IMR-90 (cell line): ENCODE measurements around the gene PLD2. TPM values are rescaled to one million over a fixed set of nuclear protein-coding genes. Genes with fewer than 3 reads are reported as not detected.
A peak's percentile ranks its signal among the peaks of the same experiment; 100 is the strongest.

Source experiments
- ATAC-seq: fragments of 200-7000 bp; cut with Tn5 transposase; 2 replicates; pipeline ENCODE4 v1.9.1; 2020; ENCODE audit warnings: low read depth, mild to moderate bottlenecking, moderate library complexity
- BruUV-seq: library from RNA; stranded (reverse); fragments of 400-500 nt; replicated peaks from 2 replicates; lab custom pipeline; 2021; lab: Mats Ljungman, UMichigan
- CTCF ChIA-PET: fragments of 300-600 bp; formaldehyde crosslinking; extraction: SDS; loops from one replicate; lab custom pipeline; 2021; ENCODE audit warnings: antibody characterized with exemption; lab: Yijun Ruan, JAX
- POLR2A ChIA-PET: fragments of 300-600 bp; sonication (Branson Sonifier 250); formaldehyde crosslinking; loops from one replicate; lab custom pipeline; 2022; ENCODE audit warnings: antibody characterized with exemption; ENCODE audit not compliant: unreplicated experiment; lab: Charles Lee
- DNase-seq: peaks from one replicate; pipeline ENCODE4 v3.0.0; 2013
- H2AFZ ChIP-seq: replicated peaks from 2 replicates; pipeline ENCODE3; 2013; ENCODE audit warnings: low read length, mild to moderate bottlenecking; ENCODE audit not compliant: poor library complexity
- H2AK5ac ChIP-seq: 2 replicates; pipeline ENCODE4 v1.6.1; 2013; ENCODE audit warnings: low read depth, low read length, inconsistent platforms
- H2AK9ac ChIP-seq: replicated peaks from 2 replicates; pipeline ENCODE3; 2013; ENCODE audit warnings: mild to moderate bottlenecking, low read depth, low read length, moderate library complexity; ENCODE audit not compliant: poor library complexity
- H2BK120ac ChIP-seq: 2 replicates; pipeline ENCODE4 v1.6.1; 2013; ENCODE audit warnings: low read depth, low read length, inconsistent platforms
- H2BK15ac ChIP-seq: 3 replicates; pipeline ENCODE4 v1.6.1; 2013; ENCODE audit warnings: low read depth, low read length, inconsistent platforms
- H2BK20ac ChIP-seq: 2 replicates; pipeline ENCODE4 v1.6.1; 2013; ENCODE audit warnings: low read depth, mild to moderate bottlenecking, inconsistent platforms, low read length, moderate library complexity
- H2BK5ac ChIP-seq: 2 replicates; pipeline ENCODE4 v1.6.1; 2013; ENCODE audit warnings: mild to moderate bottlenecking, low read depth, low read length, inconsistent platforms; ENCODE audit not compliant: poor library complexity, severe bottlenecking
- H3K14ac ChIP-seq: replicated peaks from 2 replicates; pipeline ENCODE4 v1.6.1; 2013; ENCODE audit warnings: low read depth, low read length, inconsistent platforms
- H3K18ac ChIP-seq: 2 replicates; pipeline ENCODE4 v1.6.1; 2013; ENCODE audit warnings: low read depth, low read length, control low read depth
- H3K23ac ChIP-seq: 2 replicates; pipeline ENCODE4 v1.6.1; 2013; ENCODE audit warnings: low read depth, low read length, inconsistent platforms
- H3K27ac ChIP-seq: 2 replicates; pipeline ENCODE4 v1.5.1; 2013; ENCODE audit warnings: mild to moderate bottlenecking, control low read depth, low read length; ENCODE audit not compliant: insufficient read depth
- H3K27me3 ChIP-seq: 2 replicates; pipeline ENCODE4 v1.6.1; 2013; ENCODE audit warnings: low read length; ENCODE audit not compliant: control insufficient read depth, insufficient read depth
- H3K36me3 ChIP-seq: 2 replicates; pipeline ENCODE4 v1.6.1; 2013; ENCODE audit warnings: low read length, mixed read lengths; ENCODE audit not compliant: control insufficient read depth, insufficient read depth
- H3K4ac ChIP-seq: 2 replicates; pipeline ENCODE4 v1.6.1; 2013; ENCODE audit warnings: low read depth, low read length, inconsistent platforms
- H3K4me1 ChIP-seq: 2 replicates; pipeline ENCODE4 v1.6.1; 2013; ENCODE audit warnings: low read length, mixed read lengths; ENCODE audit not compliant: control insufficient read depth, insufficient read depth
- H3K4me2 ChIP-seq: 2 replicates; pipeline ENCODE4 v1.6.1; 2013; ENCODE audit warnings: low read depth, mild to moderate bottlenecking, control low read depth, low read length, moderate library complexity
- H3K4me3 ChIP-seq: 2 replicates; pipeline ENCODE4 v1.5.1; 2013; ENCODE audit warnings: low read depth, mild to moderate bottlenecking, control low read depth, low read length, moderate library complexity; ENCODE audit not compliant: insufficient read depth
- H3K56ac ChIP-seq: 2 replicates; pipeline ENCODE4 v1.6.1; 2013; ENCODE audit warnings: low read length, inconsistent platforms; ENCODE audit not compliant: insufficient read depth; ENCODE audit errors: extremely low read depth
- H3K79me1 ChIP-seq, 2 experiments: 2 replicates each; pipeline ENCODE4 v1.6.1; 2013; ENCODE audit warnings: low read length in 2 of 2, inconsistent platforms in 1 of 2, low read depth in 1 of 2
- H3K9ac ChIP-seq: 2 replicates; pipeline ENCODE4 v1.6.1; 2013; ENCODE audit warnings: low read depth, low read length, control low read depth
- H3K9me1 ChIP-seq: 2 replicates; pipeline ENCODE4 v1.6.1; 2013; ENCODE audit warnings: low read length, inconsistent platforms; ENCODE audit not compliant: insufficient read depth
- H3K9me3 ChIP-seq: 2 replicates; pipeline ENCODE4 v1.6.1; 2013; ENCODE audit warnings: low read length; ENCODE audit not compliant: control insufficient read depth, insufficient read depth
- H4K20me1 ChIP-seq: 2 replicates; pipeline ENCODE4 v1.6.1; 2013; ENCODE audit warnings: low read length, inconsistent platforms; ENCODE audit not compliant: insufficient read depth
- H4K5ac ChIP-seq: 2 replicates; pipeline ENCODE4 v1.6.1; 2013; ENCODE audit warnings: mild to moderate bottlenecking, low read depth, low read length, control low read depth
- H4K8ac ChIP-seq, 2 experiments: 2 replicates each; pipeline ENCODE4 v1.6.1; 2013; ENCODE audit warnings: low read depth in 2 of 2, low read length in 2 of 2, control low read depth in 1 of 2, inconsistent platforms in 1 of 2
- H4K91ac ChIP-seq: 2 replicates; pipeline ENCODE4 v1.6.1; 2013; ENCODE audit warnings: low read depth, low read length, inconsistent platforms; ENCODE audit not compliant: insufficient read depth
- BHLHE40 ChIP-seq: fragments of 150-350 bp; IDR thresholded peaks from 2 replicates; pipeline ENCODE4 v1.6.1; 2016; ENCODE audit warnings: mild to moderate bottlenecking, low read depth, low read length
- CEBPB ChIP-seq: IDR thresholded peaks from 2 replicates; pipeline ENCODE4 v1.6.1; 2012; ENCODE audit warnings: low read depth, low read length, improper control_type of control experiment
- CHD1 ChIP-seq: IDR thresholded peaks from 2 replicates; pipeline ENCODE4 v1.6.1; 2012; ENCODE audit warnings: low read depth, low read length, improper control_type of control experiment
- FOS ChIP-seq: fragments of 150-350 bp; IDR thresholded peaks from 2 replicates; pipeline ENCODE4 v1.6.1; 2016; ENCODE audit warnings: low read depth, low read length
- MAFK ChIP-seq: IDR thresholded peaks from 2 replicates; pipeline ENCODE4 v1.6.1; 2012; ENCODE audit warnings: low read depth, low read length, improper control_type of control experiment
- MAZ ChIP-seq: IDR thresholded peaks from 2 replicates; pipeline ENCODE4 v1.6.1; 2012; ENCODE audit warnings: low read depth, mild to moderate bottlenecking, low read length, improper control_type of control experiment, moderate library complexity, borderline replicate concordance
- MXI1 ChIP-seq: IDR thresholded peaks from 2 replicates; pipeline ENCODE4 v1.6.1; 2012; ENCODE audit warnings: low read depth, mild to moderate bottlenecking, low read length, moderate library complexity, borderline replicate concordance
- POLR2A ChIP-seq: IDR thresholded peaks from 2 replicates; pipeline ENCODE4 v1.6.1; 2012; ENCODE audit warnings: mild to moderate bottlenecking, low read depth, low read length
- RAD21 ChIP-seq: IDR thresholded peaks from 2 replicates; pipeline ENCODE4 v1.6.1; 2012; ENCODE audit warnings: low read length, improper control_type of control experiment
- RCOR1 ChIP-seq: IDR thresholded peaks from 2 replicates; pipeline ENCODE4 v1.6.1; 2012; ENCODE audit warnings: mild to moderate bottlenecking, low read length, improper control_type of control experiment; ENCODE audit not compliant: insufficient replicate concordance
- RFX5 ChIP-seq: IDR thresholded peaks from 2 replicates; pipeline ENCODE4 v1.8.0; 2012; ENCODE audit warnings: low read depth, mild to moderate bottlenecking, low read length, moderate library complexity
- SMC3 ChIP-seq: fragments of 150-350 bp; IDR thresholded peaks from 2 replicates; pipeline ENCODE4 v1.6.1; 2016; ENCODE audit warnings: low read depth, mild to moderate bottlenecking, antibody characterized with exemption, low read length, moderate library complexity
- WGBS, 2 experiments: methylation state at CpG; one replicate each; pipeline versions ENCODE4 v1.1.5 to v1.1.7; 2013; ENCODE audit warnings: missing lambda C conversion rate in 2 of 2; ENCODE audit not compliant: insufficient read length in 1 of 2; ENCODE audit errors: extremely low coverage in 2 of 2; 5-methylcytosine and 5-hydroxymethylcytosine counted together
- dilution Hi-C: fragments of 300-500 bp; cut with HindIII; formaldehyde crosslinking; loops from one replicate; pipeline ENCODE4 v1.14.3; 2018; ENCODE audit warnings: low sequenced_read_pairs; ENCODE audit not compliant: unreplicated experiment
- in situ Hi-C: fragments of 300-500 bp; cut with MboI; formaldehyde crosslinking; loops from 3 replicates; pipeline ENCODE4 v1.14.3; 2019; ENCODE audit warnings: low sequenced_read_pairs, inconsistent platforms, mixed read lengths
- intact Hi-C: fragments of 100-400 bp; cut with micrococcal nuclease; formaldehyde crosslinking; loops from 2 replicates; pipeline ENCODE4 v1.10.0; 2022
- polyA plus RNA-seq, 3 experiments: library from polyadenylated mRNA; depleted of rRNA; stranded (reverse); fragments of >200 nt; gene quantifications; 2 replicates each; pipeline ENCODE4 v1.2.3, GENCODE V29; 2012; ENCODE audit warnings: low replicate concordance in 1 of 3
- total RNA-seq: library from RNA; depleted of rRNA; stranded (reverse); fragments of >200 nt; gene quantifications from 2 replicates; pipeline ENCODE4 v1.2.3, GENCODE V29; 2012
- TF ChIP-seq, protein P1 (sequence below): conservative IDR thresholded peaks from 2 replicates; pipeline ENCODE4 v1.5.1; 2012; ENCODE audit warnings: mild to moderate bottlenecking, low read depth, low read length, improper control_type of control experiment

Gene PLD2
- total and polyA plus RNA-seq, 2 of the 4 experiments (the other 2 are of a cell fraction): 12.5 to 28.0 TPM

DNA sequence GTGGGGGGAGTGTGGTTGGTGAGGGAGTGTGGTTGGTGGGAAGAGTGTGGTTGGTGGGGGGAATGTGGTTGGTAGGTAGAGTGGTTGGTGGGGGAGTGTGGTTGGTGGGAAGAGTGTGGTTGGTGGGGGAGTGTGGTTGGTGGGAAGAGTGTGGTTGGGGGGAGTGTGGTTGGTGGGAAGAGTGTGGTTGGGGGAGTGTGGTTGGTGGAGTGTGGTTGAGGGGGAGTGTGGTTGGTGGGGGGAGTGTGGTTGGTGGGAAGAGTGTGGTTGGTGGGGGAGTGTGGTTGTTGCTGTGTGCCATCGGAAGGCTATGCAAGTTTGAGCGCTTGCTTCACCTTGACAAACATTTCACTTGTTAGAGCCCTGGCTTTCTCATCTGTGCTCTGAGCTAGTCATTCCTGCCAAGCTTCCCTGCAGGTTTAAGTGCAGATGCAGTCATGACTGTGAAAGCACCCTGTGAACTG lies 46.3 kb downstream of the PLD2 start:
- Histone ChIP-seq H3K18ac (no peak overlapping the region), H3K4me2 (no peak overlapping the region), H2AFZ (no peak overlapping the region), H2AK9ac (no peak overlapping the region), H3K56ac (no peak overlapping the region), H3K4me3 (no peak overlapping the region), H3K23ac (no peak overlapping the region), H4K8ac (no peak overlapping the region), H2BK5ac (no peak overlapping the region), H3K4me1 (peaks cover 24% of the 10 kb centered on the region), H4K20me1 (peaks cover 44% of the 10 kb centered on the region), H4K5ac (no peak overlapping the region), H2AK5ac (peak overlapping the region; percentile 8; the same call in 1 of the 2 replicates), H3K79me1 (peaks cover 40 to 77% of the 10 kb centered on the region in 2 experiments), H3K9ac (no peak overlapping the region), H2BK20ac (no peak overlapping the region), H2BK120ac (no peak overlapping the region), H3K4ac (no peak overlapping the region; the same call in 1 of the 2 replicates), H2BK15ac (no peak overlapping the region), H3K27ac (no peak overlapping the region), H3K36me3 (no peaks in the 10 kb centered on the region; the same call in 1 of the 2 replicates), H3K14ac (no peak overlapping the region), H3K9me3 (no peaks in the 10 kb centered on the region), H3K27me3 (no peaks in the 10 kb centered on the region), H4K91ac (no peak overlapping the region), H3K9me1 (peaks cover 26% of the 10 kb centered on the region)
- no peak for DNase-seq
- dilution Hi-C loops: no loop called here
- no peak for TF ChIP-seq CEBPB
- no peak for TF ChIP-seq POLR2A
- no peak for TF ChIP-seq RFX5
- TF ChIP-seq BHLHE40: no peak
- no peak for TF ChIP-seq RCOR1
- TF ChIP-seq MAFK: no peak
- no peak for TF ChIP-seq MXI1
- TF ChIP-seq RAD21: no peak
- TF ChIP-seq, protein P1, sequence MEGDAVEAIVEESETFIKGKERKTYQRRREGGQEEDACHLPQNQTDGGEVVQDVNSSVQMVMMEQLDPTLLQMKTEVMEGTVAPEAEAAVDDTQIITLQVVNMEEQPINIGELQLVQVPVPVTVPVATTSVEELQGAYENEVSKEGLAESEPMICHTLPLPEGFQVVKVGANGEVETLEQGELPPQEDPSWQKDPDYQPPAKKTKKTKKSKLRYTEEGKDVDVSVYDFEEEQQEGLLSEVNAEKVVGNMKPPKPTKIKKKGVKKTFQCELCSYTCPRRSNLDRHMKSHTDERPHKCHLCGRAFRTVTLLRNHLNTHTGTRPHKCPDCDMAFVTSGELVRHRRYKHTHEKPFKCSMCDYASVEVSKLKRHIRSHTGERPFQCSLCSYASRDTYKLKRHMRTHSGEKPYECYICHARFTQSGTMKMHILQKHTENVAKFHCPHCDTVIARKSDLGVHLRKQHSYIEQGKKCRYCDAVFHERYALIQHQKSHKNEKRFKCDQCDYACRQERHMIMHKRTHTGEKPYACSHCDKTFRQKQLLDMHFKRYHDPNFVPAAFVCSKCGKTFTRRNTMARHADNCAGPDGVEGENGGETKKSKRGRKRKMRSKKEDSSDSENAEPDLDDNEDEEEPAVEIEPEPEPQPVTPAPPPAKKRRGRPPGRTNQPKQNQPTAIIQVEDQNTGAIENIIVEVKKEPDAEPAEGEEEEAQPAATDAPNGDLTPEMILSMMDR: no peak
- no peak for TF ChIP-seq MAZ
- no peak for TF ChIP-seq CHD1
- no peak for TF ChIP-seq FOS
- no peak for TF ChIP-seq SMC3
- ATAC-seq: no peak
- WGBS, 2 experiments: no CpG with 5 or more reads among the region's 2 CpGs
- intact Hi-C loops: no loop called here
- in situ Hi-C loops: no loop called here
- no TSS peak for BruUV-seq
- CTCF ChIA-PET: no interaction called here
- POLR2A ChIA-PET: no interaction called here
